SU-DHL-6 (cell line): ENCODE data around the gene SLC30A3.

Experiments used
- EZH2phosphoT487 ChIP-seq: fragments of 200-600 bp; sonication (generic), shearing (Covaris generic); conservative IDR thresholded peaks from 2 replicates; pipeline ENCODE4 v1.6.1; 2018; ENCODE audit warnings: mild to moderate bottlenecking, antibody characterized with exemption, low read length, moderate library complexity, mixed read lengths
- TF ChIP-seq, protein P1 (sequence below): fragments of 200-600 bp; sonication (generic); IDR thresholded peaks from one replicate; pipeline ENCODE4 v1.5.1; 2017; ENCODE audit warnings: antibody characterized with exemption, mild to moderate bottlenecking, low read length, moderate library complexity; ENCODE audit not compliant: insufficient read depth, poor library complexity, severe bottlenecking

DNA sequence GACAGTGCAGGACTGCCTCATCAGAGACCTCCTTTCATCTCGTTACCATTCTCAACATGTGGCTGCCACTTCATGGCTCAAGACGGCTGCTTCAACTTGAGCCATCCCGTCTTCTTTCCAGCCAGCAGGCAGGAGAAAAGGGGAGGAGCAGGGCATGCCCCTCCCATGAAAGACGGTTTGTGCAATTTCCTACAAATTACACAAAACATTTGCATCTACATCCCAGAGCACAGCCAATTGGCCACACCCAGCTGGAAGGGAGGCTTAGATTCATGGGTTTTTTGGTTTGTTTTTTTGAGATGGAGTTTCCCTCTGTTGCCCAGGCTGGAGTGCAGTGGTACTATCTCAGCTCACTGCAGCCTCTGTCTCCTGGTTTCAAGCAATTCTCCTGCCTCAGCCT, 33.6 kb upstream of the SLC30A3 start:
- TF ChIP-seq, protein P1, sequence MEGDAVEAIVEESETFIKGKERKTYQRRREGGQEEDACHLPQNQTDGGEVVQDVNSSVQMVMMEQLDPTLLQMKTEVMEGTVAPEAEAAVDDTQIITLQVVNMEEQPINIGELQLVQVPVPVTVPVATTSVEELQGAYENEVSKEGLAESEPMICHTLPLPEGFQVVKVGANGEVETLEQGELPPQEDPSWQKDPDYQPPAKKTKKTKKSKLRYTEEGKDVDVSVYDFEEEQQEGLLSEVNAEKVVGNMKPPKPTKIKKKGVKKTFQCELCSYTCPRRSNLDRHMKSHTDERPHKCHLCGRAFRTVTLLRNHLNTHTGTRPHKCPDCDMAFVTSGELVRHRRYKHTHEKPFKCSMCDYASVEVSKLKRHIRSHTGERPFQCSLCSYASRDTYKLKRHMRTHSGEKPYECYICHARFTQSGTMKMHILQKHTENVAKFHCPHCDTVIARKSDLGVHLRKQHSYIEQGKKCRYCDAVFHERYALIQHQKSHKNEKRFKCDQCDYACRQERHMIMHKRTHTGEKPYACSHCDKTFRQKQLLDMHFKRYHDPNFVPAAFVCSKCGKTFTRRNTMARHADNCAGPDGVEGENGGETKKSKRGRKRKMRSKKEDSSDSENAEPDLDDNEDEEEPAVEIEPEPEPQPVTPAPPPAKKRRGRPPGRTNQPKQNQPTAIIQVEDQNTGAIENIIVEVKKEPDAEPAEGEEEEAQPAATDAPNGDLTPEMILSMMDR: no peak
- no peak for TF ChIP-seq EZH2phosphoT487
